Liver (tissue), 3 donors: Measurements from ENCODE around the gene PARD3B.

Source experiments
- JUND ChIP-seq, 2 donors: IDR thresholded peaks; 2 replicates each; pipeline ENCODE4 v1.6.1; 2016; ENCODE audit warnings: antibody characterized with exemption in 2 of 2
- SP1 ChIP-seq: IDR thresholded peaks from 2 replicates; pipeline ENCODE4 v1.6.1; 2018; ENCODE audit warnings: antibody characterized with exemption, mild to moderate bottlenecking
- TF ChIP-seq, protein P1 (sequence below): fragments of 150-350 bp; IDR thresholded peaks from 2 replicates; pipeline ENCODE4 v1.5.1; 2017; ENCODE audit warnings: improper control_type of control experiment, low read depth, low read length; ENCODE audit not compliant: missing input control
- TF ChIP-seq, protein P2 (sequence below): IDR thresholded peaks from 2 replicates; pipeline ENCODE4 v1.6.1; 2016; ENCODE audit warnings: antibody characterized with exemption
- TF ChIP-seq, protein P3 (sequence below): IDR thresholded peaks from 2 replicates; pipeline ENCODE4 v1.6.1; 2016; ENCODE audit warnings: antibody characterized with exemption
- donor health status: healthy.
- donor health status: healthy.

DNA sequence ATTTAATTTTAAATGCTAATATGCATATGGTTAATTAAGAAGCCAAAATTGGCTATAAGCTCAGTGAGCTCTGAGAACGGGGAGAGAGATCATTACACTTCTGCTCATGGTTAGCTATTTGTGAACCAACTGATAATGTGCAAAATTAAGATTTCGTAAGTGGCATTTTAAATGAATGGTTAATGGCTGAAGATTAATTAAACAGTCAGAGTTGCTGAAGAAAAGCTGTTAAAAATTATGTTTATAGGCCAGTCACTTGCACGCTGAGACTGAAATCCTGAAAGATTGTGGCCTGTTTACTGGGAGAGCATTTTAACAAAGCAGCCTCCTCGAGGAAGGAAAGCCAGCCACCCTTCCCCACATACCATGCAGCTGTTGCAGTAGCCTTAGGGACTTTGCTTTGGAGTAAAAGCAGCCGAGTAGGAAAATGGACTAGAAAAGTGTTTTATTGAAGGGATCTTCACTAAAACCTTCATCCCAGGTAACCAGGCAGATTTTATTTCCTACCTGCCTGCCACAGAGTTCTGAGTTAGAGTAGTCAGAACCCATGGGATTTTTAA lies 918.3 kb downstream of the PARD3B start:
- no peak for TF ChIP-seq SP1
- TF ChIP-seq, protein P1, sequence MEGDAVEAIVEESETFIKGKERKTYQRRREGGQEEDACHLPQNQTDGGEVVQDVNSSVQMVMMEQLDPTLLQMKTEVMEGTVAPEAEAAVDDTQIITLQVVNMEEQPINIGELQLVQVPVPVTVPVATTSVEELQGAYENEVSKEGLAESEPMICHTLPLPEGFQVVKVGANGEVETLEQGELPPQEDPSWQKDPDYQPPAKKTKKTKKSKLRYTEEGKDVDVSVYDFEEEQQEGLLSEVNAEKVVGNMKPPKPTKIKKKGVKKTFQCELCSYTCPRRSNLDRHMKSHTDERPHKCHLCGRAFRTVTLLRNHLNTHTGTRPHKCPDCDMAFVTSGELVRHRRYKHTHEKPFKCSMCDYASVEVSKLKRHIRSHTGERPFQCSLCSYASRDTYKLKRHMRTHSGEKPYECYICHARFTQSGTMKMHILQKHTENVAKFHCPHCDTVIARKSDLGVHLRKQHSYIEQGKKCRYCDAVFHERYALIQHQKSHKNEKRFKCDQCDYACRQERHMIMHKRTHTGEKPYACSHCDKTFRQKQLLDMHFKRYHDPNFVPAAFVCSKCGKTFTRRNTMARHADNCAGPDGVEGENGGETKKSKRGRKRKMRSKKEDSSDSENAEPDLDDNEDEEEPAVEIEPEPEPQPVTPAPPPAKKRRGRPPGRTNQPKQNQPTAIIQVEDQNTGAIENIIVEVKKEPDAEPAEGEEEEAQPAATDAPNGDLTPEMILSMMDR: no peak
- TF ChIP-seq, protein P2, sequence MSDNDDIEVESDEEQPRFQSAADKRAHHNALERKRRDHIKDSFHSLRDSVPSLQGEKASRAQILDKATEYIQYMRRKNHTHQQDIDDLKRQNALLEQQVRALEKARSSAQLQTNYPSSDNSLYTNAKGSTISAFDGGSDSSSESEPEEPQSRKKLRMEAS: no peak
- TF ChIP-seq, protein P3, sequence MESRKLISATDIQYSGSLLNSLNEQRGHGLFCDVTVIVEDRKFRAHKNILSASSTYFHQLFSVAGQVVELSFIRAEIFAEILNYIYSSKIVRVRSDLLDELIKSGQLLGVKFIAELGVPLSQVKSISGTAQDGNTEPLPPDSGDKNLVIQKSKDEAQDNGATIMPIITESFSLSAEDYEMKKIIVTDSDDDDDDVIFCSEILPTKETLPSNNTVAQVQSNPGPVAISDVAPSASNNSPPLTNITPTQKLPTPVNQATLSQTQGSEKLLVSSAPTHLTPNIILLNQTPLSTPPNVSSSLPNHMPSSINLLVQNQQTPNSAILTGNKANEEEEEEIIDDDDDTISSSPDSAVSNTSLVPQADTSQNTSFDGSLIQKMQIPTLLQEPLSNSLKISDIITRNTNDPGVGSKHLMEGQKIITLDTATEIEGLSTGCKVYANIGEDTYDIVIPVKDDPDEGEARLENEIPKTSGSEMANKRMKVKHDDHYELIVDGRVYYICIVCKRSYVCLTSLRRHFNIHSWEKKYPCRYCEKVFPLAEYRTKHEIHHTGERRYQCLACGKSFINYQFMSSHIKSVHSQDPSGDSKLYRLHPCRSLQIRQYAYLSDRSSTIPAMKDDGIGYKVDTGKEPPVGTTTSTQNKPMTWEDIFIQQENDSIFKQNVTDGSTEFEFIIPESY: no peak
- TF ChIP-seq JUND (IDR thresholded peaks at IDR 0.05): no peak
